NCI-H82 treated with DMSO at 0.1 percent for 48 hours (cell line): ENCODE measurements around the gene TBCD.

Source experiments
- DNase-seq: peaks from one replicate; lab custom pipeline; 2025; ENCODE audit not compliant: unreplicated experiment; lab: John Stamatoyannopoulos, UW

Gene TBCD

GRCh38 chr17:82883419-82884031 lies 131.7 kb downstream of the TBCD start:
- DNase-seq = no peak

GRCh38 chr17:82884341-82884969 lies 132.6 kb downstream of the TBCD start:
- DNase-seq = no peak

GRCh38 chr17:82884970-82885353 lies 133.1 kb downstream of the TBCD start:
- no peak for DNase-seq

GRCh38 chr17:82887255-82888164 lies 135.6 kb downstream of the TBCD start:
- DNase-seq = no peak

GRCh38 chr17:82888583-82889495 lies 137.0 kb downstream of the TBCD start:
- no peak for DNase-seq

GRCh38 chr17:82889496-82890338 lies 137.9 kb downstream of the TBCD start:
- DNase-seq = no peak

- DNase-seq = no peak
Observed at GRCh38 chr17:82890339-82890730, 138.5 kb downstream of the TBCD start.

GRCh38 chr17:82890926-82891678 lies 139.2 kb downstream of the TBCD start:
- DNase-seq = no peak

GRCh38 chr17:82891911-82892310 lies 140.0 kb downstream of the TBCD start:
- DNase-seq = no peak

GRCh38 chr17:82892899-82893565 lies 141.2 kb downstream of the TBCD start:
- DNase-seq = no peak

GRCh38 chr17:82893779-82894178 lies 141.9 kb downstream of the TBCD start:
- no peak for DNase-seq

GRCh38 chr17:82894389-82894788 lies 142.5 kb downstream of the TBCD start:
- no peak for DNase-seq

- DNase-seq = no peak
Observed at GRCh38 chr17:82895087-82895486, 143.2 kb downstream of the TBCD start.

GRCh38 chr17:82896071-82897000 lies 144.5 kb downstream of the TBCD start:
- no peak for DNase-seq

GRCh38 chr17:82897514-82898249 lies 145.8 kb downstream of the TBCD start:
- DNase-seq = no peak

GRCh38 chr17:82898976-82899514 lies 147.2 kb downstream of the TBCD start:
- no peak for DNase-seq

GRCh38 chr17:82899941-82900340 lies 148.1 kb downstream of the TBCD start:
- no peak for DNase-seq
